ENCODE data around the gene ZNF738.

Gene ZNF738

GRCh38 chr19:21383980-21384582 lies 25.3 kb downstream of the ZNF738 start:
- DNase-seq (ENCODE audit: low spot score in 2 of 2) (no peak), ATAC-seq (no peak)
- Mint-ChIP-seq H3K4me3 (no peak overlapping the region), H3K9me3 (peaks cover 40% of the 10 kb centered on the region), H3K4me1 (no peaks in the 10 kb centered on the region), H3K36me3 (peaks cover 36% of the 10 kb centered on the region), H3K27ac (no peak overlapping the region)

GRCh38 chr19:21396121-21396520 lies 37.3 kb downstream of the ZNF738 start:
- H3K4me1 Mint-ChIP-seq: peaks cover 26% of the 10 kb centered on the region
- ATAC-seq (no peak), DNase-seq (ENCODE audit: low spot score in 2 of 2) (no peak)
- peaks cover 36% of the 10 kb centered on the region for H3K36me3 Mint-ChIP-seq
- H3K27ac Mint-ChIP-seq: no peak overlapping the region
- H3K4me3 Mint-ChIP-seq: peak overlapping the region; percentile 90
- H3K9me3 Mint-ChIP-seq: peaks cover 3% of the 10 kb centered on the region

- H3K4me3 Mint-ChIP-seq: peak within 1 kb of the TSS; percentile 90
- H3K4me1 Mint-ChIP-seq: peaks cover 27% of the 10 kb centered on the region
- peak; percentile 100 for ATAC-seq
- peaks cover 42% of the 10 kb centered on the region for H3K36me3 Mint-ChIP-seq
- peaks cover 3% of the 10 kb centered on the region for H3K9me3 Mint-ChIP-seq
- peak within 1 kb of the TSS; percentile 91 for H3K27ac Mint-ChIP-seq
- peak; percentile 68 to 92 for DNase-seq (ENCODE audit: low spot score in 2 of 2)
These were observed 38.2 kb downstream of the ZNF738 start, which contains the start of gene ZNF493 for GRCh38 chr19:21396893-21397572. Gene ZNF493, plus strand, starts transcription at chr19:21397133. Its CDS starts 105 bp downstream, at chr19:21397238.

- peaks cover 47% of the 10 kb centered on the region for H3K36me3 Mint-ChIP-seq
- H3K27ac Mint-ChIP-seq: no peak overlapping the region
- H3K9me3 Mint-ChIP-seq: no peaks in the 10 kb centered on the region
- no peak for DNase-seq (ENCODE audit: low spot score in 2 of 2)
- H3K4me3 Mint-ChIP-seq: no peak overlapping the region
- peaks cover 39% of the 10 kb centered on the region for H3K4me1 Mint-ChIP-seq
- ATAC-seq: no peak
These were observed 40.1 kb downstream of the ZNF738 start for GRCh38 chr19:21398851-21399250.

GRCh38 chr19:21402303-21402985 lies 43.6 kb downstream of the ZNF738 start:
- Mint-ChIP-seq H3K4me1 (peaks cover 34% of the 10 kb centered on the region), H3K9me3 (no peaks in the 10 kb centered on the region), H3K4me3 (no peak overlapping the region), H3K27ac (peak overlapping the region; percentile 55), H3K36me3 (peaks cover 70% of the 10 kb centered on the region)
- DNase-seq (ENCODE audit: low spot score in 2 of 2): no peak
- ATAC-seq: no peak

GRCh38 chr19:21410166-21410565 lies 51.4 kb downstream of the ZNF738 start:
- DNase-seq (ENCODE audit: low spot score in 2 of 2) (no peak), ATAC-seq (no peak)
- no peaks in the 10 kb centered on the region for H3K4me1 Mint-ChIP-seq
- no peak overlapping the region for H3K27ac Mint-ChIP-seq
- H3K4me3 Mint-ChIP-seq: no peak overlapping the region
- peaks cover 7% of the 10 kb centered on the region for H3K9me3 Mint-ChIP-seq
- peaks cover 81% of the 10 kb centered on the region for H3K36me3 Mint-ChIP-seq

- peaks cover 17% of the 10 kb centered on the region for H3K36me3 Mint-ChIP-seq
- H3K4me3 Mint-ChIP-seq: no peak overlapping the region
- H3K27ac Mint-ChIP-seq: no peak overlapping the region
- peaks cover 38% of the 10 kb centered on the region for H3K9me3 Mint-ChIP-seq
- DNase-seq (ENCODE audit: low spot score in 2 of 2) (no peak), ATAC-seq (no peak)
- no peaks in the 10 kb centered on the region for H3K4me1 Mint-ChIP-seq
These were observed 63.4 kb downstream of the ZNF738 start for GRCh38 chr19:21422244-21422643.

- DNase-seq (ENCODE audit: low spot score in 2 of 2) (no peak), ATAC-seq (no peak)
- Mint-ChIP-seq H3K36me3 (peaks cover 11% of the 10 kb centered on the region), H3K4me3 (no peak overlapping the region), H3K9me3 (peaks cover 33% of the 10 kb centered on the region), H3K4me1 (no peaks in the 10 kb centered on the region), H3K27ac (no peak overlapping the region)
These were observed 64.5 kb downstream of the ZNF738 start for GRCh38 chr19:21423057-21424041.

Measured in stimulated activated effector memory CD8-positive, alpha-beta T cell treated with anti-CD3 and anti-CD28 coated beads, Interleukin-12 subunit alpha, Interleukin-12 subunit beta, amount 100 ng/mL, for 72 hours (primary cell).